K562 (cell line): ENCODE measurements around the gene ASCC1. TPM values are rescaled to one million over a fixed set of nuclear protein-coding genes. Genes with fewer than 3 reads are reported as not detected.

ENCODE experiments used
- MLX ChIP-seq, 2 experiments: fragments of 450-650 bp in 1 of 2; sonication (generic) in 1 of 2; formaldehyde crosslinking; conservative IDR thresholded peaks; 2 replicates each; pipeline versions ENCODE4 v1.4.0 to v1.8.1; 2020 to 2022; ENCODE audit warnings: mild to moderate bottlenecking in 1 of 2, missing genetic modification reagents in 1 of 2
- ZNF197 ChIP-seq: fragments of 200-800 bp; sonication (Bioruptor generic); IDR thresholded peaks from 2 replicates; pipeline ENCODE4 v1.6.1; 2016; ENCODE audit warnings: low read depth, missing genetic modification characterization, missing compliant biosample characterization
- polyA plus RNA-seq, 8 experiments: library from polyadenylated mRNA; depleted of rRNA in 4 of 8; stranded (reverse) in 5 of 8; unstranded in 3 of 8; fragments of >200 nt; fragmentation: Nextera tagmentation in 2 of 8; fragmentation: Illumina TruSeq in 1 of 8; extraction: Ambion mirVana in 2 of 8; extraction: Trizol in 1 of 8; gene quantifications; 2 replicates each; pipeline versions ENCODE4 v1.2.1 to v1.2.3, GENCODE V29; 2011 to 2014; ENCODE audit warnings: inconsistent platforms in 1 of 8, missing spikeins in 1 of 8
- total RNA-seq, 7 experiments: library from RNA; depleted of rRNA in 6 of 7; stranded (reverse); fragments of >200 nt in 6 of 7; fragmentation: Illumina TruSeq in 2 of 7; extraction: Trizol in 2 of 7; gene quantifications; 2 replicates each; pipeline versions ENCODE4 v1.2.1 to v1.2.3, GENCODE V29; 2011 to 2021; ENCODE audit warnings: low replicate concordance in 1 of 7
- TF ChIP-seq, protein P1 (sequence below), 2 experiments: fragments of 450-650 bp in 1 of 2; sonication (generic) in 1 of 2; formaldehyde crosslinking in 1 of 2; IDR thresholded peaks; 2 replicates each; pipeline versions ENCODE4 v1.7.1 to v1.9.0; 2016 to 2022; ENCODE audit warnings: inconsistent platforms in 1 of 2, mild to moderate bottlenecking in 1 of 2, missing genetic modification reagents in 1 of 2

The ASCC1 gene
- total and polyA plus RNA-seq, 9 of the 15 experiments (the other 6 are each of a cell fraction or from before 2014, with no cell fraction given) = 31.7 to 73.3 (median 52.8) TPM

DNA sequence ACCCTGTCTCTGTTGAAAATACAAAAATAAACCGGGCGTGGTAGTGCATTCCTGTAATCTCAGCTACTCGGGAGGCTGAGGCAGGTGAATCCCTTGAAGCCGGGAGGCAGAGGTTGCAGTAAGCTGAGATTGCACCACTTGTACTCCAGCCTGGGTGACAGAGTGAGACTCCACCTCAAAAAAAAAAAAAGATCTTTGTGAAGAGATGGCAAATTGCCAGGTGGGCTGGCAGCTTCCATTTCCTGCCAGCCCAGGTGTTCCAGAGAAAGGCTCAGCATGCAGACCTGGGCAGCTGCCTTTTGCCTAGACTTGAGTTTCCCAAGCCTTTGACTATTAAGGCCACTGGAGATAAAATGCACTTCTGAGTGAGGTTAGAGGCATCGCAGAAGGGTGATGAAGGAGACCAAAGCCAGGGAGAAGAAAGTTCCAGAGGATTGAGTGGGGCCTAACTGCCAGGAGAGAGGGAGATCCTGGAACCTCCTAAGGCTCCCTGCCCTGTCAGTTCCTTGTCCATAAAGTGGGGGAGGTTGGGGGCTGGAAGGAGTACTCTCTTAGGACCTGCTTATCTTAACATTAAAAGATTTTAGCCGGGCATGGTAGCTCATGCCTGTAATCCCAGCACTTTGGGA, 47.7 kb upstream of the ASCC1 start (continued):
- TF ChIP-seq, protein P1, sequence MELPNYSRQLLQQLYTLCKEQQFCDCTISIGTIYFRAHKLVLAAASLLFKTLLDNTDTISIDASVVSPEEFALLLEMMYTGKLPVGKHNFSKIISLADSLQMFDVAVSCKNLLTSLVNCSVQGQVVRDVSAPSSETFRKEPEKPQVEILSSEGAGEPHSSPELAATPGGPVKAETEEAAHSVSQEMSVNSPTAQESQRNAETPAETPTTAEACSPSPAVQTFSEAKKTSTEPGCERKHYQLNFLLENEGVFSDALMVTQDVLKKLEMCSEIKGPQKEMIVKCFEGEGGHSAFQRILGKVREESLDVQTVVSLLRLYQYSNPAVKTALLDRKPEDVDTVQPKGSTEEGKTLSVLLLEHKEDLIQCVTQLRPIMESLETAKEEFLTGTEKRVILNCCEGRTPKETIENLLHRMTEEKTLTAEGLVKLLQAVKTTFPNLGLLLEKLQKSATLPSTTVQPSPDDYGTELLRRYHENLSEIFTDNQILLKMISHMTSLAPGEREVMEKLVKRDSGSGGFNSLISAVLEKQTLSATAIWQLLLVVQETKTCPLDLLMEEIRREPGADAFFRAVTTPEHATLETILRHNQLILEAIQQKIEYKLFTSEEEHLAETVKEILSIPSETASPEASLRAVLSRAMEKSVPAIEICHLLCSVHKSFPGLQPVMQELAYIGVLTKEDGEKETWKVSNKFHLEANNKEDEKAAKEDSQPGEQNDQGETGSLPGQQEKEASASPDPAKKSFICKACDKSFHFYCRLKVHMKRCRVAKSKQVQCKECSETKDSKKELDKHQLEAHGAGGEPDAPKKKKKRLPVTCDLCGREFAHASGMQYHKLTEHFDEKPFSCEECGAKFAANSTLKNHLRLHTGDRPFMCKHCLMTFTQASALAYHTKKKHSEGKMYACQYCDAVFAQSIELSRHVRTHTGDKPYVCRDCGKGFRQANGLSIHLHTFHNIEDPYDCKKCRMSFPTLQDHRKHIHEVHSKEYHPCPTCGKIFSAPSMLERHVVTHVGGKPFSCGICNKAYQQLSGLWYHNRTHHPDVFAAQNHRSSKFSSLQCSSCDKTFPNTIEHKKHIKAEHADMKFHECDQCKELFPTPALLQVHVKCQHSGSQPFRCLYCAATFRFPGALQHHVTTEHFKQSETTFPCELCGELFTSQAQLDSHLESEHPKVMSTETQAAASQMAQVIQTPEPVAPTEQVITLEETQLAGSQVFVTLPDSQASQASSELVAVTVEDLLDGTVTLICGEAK (IDR thresholded peaks at IDR 0.05) = no peak
- TF ChIP-seq, protein P1 (CRISPR knock-in tag; IDR thresholded peaks at IDR 0.05) = no peak
- 0 out of 2 replicates have a peak, but pooled peaks have one; percentile 41 for TF ChIP-seq ZNF197 (CRISPR knock-in tag)
- no peak for TF ChIP-seq MLX (CRISPR knock-in tag; conservative IDR thresholded peaks at IDR 0.05)
